DOHH2 (cell line): ENCODE data around the gene TOPBP1.

ENCODE experiments used
- H3F3A ChIP-seq: fragments of 200-600 bp; sonication (generic), shearing (Covaris generic); 2 replicates; pipeline ENCODE4 v1.6.0; 2016; ENCODE audit warnings: antibody characterized with exemption, mild to moderate bottlenecking; ENCODE audit not compliant: control insufficient read depth, insufficient read depth
- H3K27ac ChIP-seq: fragments of 200-600 bp; sonication (generic); 2 replicates; pipeline ENCODE4 v1.5.1; 2014; ENCODE audit warnings: low read depth, mild to moderate bottlenecking, low read length, moderate library complexity
- H3K27me3 ChIP-seq: fragments of 200-600 bp; sonication (generic); 2 replicates; pipeline ENCODE4 v1.6.1; 2014; ENCODE audit warnings: mild to moderate bottlenecking, low read length, mixed read lengths; ENCODE audit not compliant: control insufficient read depth
- H3K36me3 ChIP-seq: fragments of 200-600 bp; sonication (generic); 2 replicates; pipeline ENCODE4 v1.6.1; 2014; ENCODE audit warnings: mild to moderate bottlenecking, low read length, moderate library complexity, mixed read lengths; ENCODE audit not compliant: control insufficient read depth
- H3K4me1 ChIP-seq: fragments of 200-600 bp; sonication (generic); 2 replicates; pipeline ENCODE4 v1.6.1; 2014; ENCODE audit warnings: mild to moderate bottlenecking, low read length, mixed read lengths; ENCODE audit not compliant: control insufficient read depth
- H3K4me2 ChIP-seq: fragments of 200-600 bp; sonication (generic); 2 replicates; pipeline ENCODE4 v1.6.0; 2014; ENCODE audit warnings: mild to moderate bottlenecking, low read length, moderate library complexity
- H3K4me3 ChIP-seq: fragments of 200-600 bp; sonication (generic); 2 replicates; pipeline ENCODE4 v1.5.1; 2014; ENCODE audit warnings: mild to moderate bottlenecking, low read length, mixed read lengths
- H3K79me2 ChIP-seq: fragments of 200-600 bp; sonication (generic); 2 replicates; pipeline ENCODE4 v1.6.1; 2014; ENCODE audit warnings: mild to moderate bottlenecking, low read length, mixed read lengths; ENCODE audit not compliant: control insufficient read depth
- H3K9me2 ChIP-seq: fragments of 200-600 bp; sonication (generic); replicated peaks from 2 replicates; pipeline ENCODE4 v1.6.1; 2014; ENCODE audit warnings: mild to moderate bottlenecking, low read length, mixed read lengths; ENCODE audit not compliant: control insufficient read depth
- H3K9me3 ChIP-seq: fragments of 200-600 bp; sonication (generic); 2 replicates; pipeline ENCODE4 v1.6.1; 2014; ENCODE audit warnings: antibody characterized with exemption, low read length, mixed read lengths; ENCODE audit not compliant: control insufficient read depth, insufficient read depth
- H4K20me1 ChIP-seq: fragments of 200-600 bp; sonication (generic); 2 replicates; pipeline ENCODE4 v1.6.0; 2014; ENCODE audit warnings: low read depth, mild to moderate bottlenecking, antibody characterized with exemption, low read length, moderate library complexity; ENCODE audit not compliant: control insufficient read depth, insufficient read depth
- EZH2phosphoT487 ChIP-seq: fragments of 200-600 bp; sonication (generic); IDR thresholded peaks from 2 replicates; pipeline ENCODE4 v1.6.1; 2017; ENCODE audit warnings: borderline replicate concordance, mild to moderate bottlenecking, antibody characterized with exemption, low read length, moderate library complexity, mixed read lengths
- TF ChIP-seq, protein P1 (sequence below): fragments of 200-600 bp; sonication (generic); IDR thresholded peaks from one replicate; pipeline ENCODE4 v1.5.1; 2014; ENCODE audit warnings: antibody characterized with exemption, mild to moderate bottlenecking, low read depth, low read length; ENCODE audit not compliant: poor library complexity, severe bottlenecking

TOPBP1 gene

DNA sequence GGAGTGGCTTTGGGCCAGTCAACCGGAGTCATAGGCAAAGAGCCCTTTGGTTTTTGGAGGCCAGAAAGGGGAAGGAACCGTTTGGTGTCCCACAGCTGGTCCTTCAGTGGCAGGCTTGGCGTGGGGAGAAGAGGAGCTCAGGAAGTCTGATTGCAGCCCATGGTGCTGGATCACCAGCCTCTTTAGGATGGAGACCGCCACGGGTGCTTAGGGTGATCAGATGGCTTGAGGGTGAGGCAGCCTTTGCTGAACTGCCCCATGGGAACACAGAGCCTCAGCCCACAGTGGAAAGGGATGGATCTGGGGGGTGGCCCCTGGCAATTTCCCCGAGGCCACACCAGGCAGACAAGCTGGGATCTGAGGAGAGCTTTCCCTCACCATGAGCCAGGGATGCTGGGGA is 38.6 kb upstream of the TOPBP1 start:
- Histone ChIP-seq H4K20me1 (no peaks in the 10 kb centered on the region), H3K4me3 (no peak overlapping the region), H3K9me3 (no peaks in the 10 kb centered on the region), H3K4me2 (no peak overlapping the region), H3K4me1 (no peaks in the 10 kb centered on the region), H3K27ac (no peak overlapping the region), H3K27me3 (peaks cover 3% of the 10 kb centered on the region; the same call in 1 of the 2 replicates), H3K79me2 (no peaks in the 10 kb centered on the region), H3K36me3 (no peaks in the 10 kb centered on the region), H3F3A (no peaks in the 10 kb centered on the region), H3K9me2 (no peaks in the 10 kb centered on the region)
- TF ChIP-seq, protein P1, sequence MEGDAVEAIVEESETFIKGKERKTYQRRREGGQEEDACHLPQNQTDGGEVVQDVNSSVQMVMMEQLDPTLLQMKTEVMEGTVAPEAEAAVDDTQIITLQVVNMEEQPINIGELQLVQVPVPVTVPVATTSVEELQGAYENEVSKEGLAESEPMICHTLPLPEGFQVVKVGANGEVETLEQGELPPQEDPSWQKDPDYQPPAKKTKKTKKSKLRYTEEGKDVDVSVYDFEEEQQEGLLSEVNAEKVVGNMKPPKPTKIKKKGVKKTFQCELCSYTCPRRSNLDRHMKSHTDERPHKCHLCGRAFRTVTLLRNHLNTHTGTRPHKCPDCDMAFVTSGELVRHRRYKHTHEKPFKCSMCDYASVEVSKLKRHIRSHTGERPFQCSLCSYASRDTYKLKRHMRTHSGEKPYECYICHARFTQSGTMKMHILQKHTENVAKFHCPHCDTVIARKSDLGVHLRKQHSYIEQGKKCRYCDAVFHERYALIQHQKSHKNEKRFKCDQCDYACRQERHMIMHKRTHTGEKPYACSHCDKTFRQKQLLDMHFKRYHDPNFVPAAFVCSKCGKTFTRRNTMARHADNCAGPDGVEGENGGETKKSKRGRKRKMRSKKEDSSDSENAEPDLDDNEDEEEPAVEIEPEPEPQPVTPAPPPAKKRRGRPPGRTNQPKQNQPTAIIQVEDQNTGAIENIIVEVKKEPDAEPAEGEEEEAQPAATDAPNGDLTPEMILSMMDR = no peak
- no peak for TF ChIP-seq EZH2phosphoT487

DNA sequence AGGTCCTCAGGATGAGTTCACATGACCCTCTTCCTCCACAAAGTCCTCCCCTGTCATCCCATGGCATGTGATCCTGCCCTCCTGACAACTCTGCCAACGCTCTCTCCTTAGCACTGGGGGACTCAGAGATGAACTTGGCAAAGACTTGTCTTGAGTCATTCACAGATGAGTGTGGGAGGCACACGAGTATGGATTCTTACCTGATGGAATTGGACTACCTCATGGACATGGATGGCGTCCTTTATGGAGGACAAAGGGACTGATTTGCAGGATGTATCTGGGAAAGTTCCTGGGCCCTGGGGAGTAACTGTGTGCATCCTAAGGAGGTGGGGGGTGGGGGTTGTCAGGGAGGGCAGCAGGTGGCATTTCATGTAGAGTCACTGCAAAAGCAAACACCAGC is 38.2 kb upstream of the TOPBP1 start:
- Histone ChIP-seq H3K36me3 (no peaks in the 10 kb centered on the region), H3K9me2 (no peaks in the 10 kb centered on the region), H3K79me2 (no peaks in the 10 kb centered on the region), H3K4me2 (no peak overlapping the region), H3K4me1 (no peaks in the 10 kb centered on the region), H4K20me1 (no peaks in the 10 kb centered on the region), H3K27me3 (0 out of 2 replicates have a peak, but pooled peaks cover 2% of the 10 kb centered on the region), H3K4me3 (no peak overlapping the region), H3K9me3 (no peaks in the 10 kb centered on the region), H3F3A (no peaks in the 10 kb centered on the region), H3K27ac (no peak overlapping the region)
- no peak for TF ChIP-seq EZH2phosphoT487

DNA sequence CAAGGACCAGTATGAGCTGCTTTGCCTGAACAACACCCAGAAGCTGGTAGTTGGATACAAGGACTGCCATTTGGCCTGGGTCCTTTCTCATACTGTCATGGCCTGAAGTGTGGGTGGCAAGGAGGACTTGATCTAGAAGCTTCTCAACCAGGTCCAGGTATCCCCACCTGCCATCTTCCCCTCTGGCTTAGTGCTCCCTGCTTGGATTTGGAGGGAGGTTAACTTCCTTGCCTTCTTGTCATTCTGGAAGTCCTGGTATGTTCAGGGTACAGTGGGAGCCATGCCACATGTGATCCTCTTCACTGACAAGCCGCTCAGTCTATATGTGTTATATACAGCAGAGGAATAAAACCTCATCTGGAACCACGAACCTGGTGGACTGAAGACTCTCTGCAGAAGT is 37.7 kb upstream of the TOPBP1 start:
- TF ChIP-seq, protein P1 = no peak
- TF ChIP-seq EZH2phosphoT487 = no peak
- Histone ChIP-seq H3K9me2 (no peaks in the 10 kb centered on the region), H3K27me3 (0 out of 2 replicates have a peak, but pooled peaks cover 2% of the 10 kb centered on the region)

GRCh38 chr3:133697960-133698359 is 36.2 kb upstream of the TOPBP1 start:
- H3F3A ChIP-seq = no peaks in the 10 kb centered on the region
- H3K79me2 ChIP-seq = no peaks in the 10 kb centered on the region
- no peaks in the 10 kb centered on the region for H3K9me2 ChIP-seq
- H3K4me1 ChIP-seq = no peaks in the 10 kb centered on the region
- H3K36me3 ChIP-seq = no peaks in the 10 kb centered on the region
- H3K4me3 ChIP-seq = no peak overlapping the region
- no peaks in the 10 kb centered on the region for H3K9me3 ChIP-seq
- no peak overlapping the region for H3K27ac ChIP-seq
- H3K27me3 ChIP-seq = 0 out of 2 replicates have a peak, but pooled peaks cover 2% of the 10 kb centered on the region
- no peaks in the 10 kb centered on the region for H4K20me1 ChIP-seq
- no peak for TF ChIP-seq EZH2phosphoT487
- TF ChIP-seq, protein P1 = no peak
- H3K4me2 ChIP-seq = no peak overlapping the region

More for the DNA sequence above, 37.7 kb upstream of the TOPBP1 start:
- H3K4me3 ChIP-seq = no peak overlapping the region
- H3K4me1 ChIP-seq = no peaks in the 10 kb centered on the region
- no peaks in the 10 kb centered on the region for H3F3A ChIP-seq
- no peaks in the 10 kb centered on the region for H3K9me3 ChIP-seq
- H3K36me3 ChIP-seq = no peaks in the 10 kb centered on the region
- no peaks in the 10 kb centered on the region for H3K79me2 ChIP-seq
- no peak overlapping the region for H3K4me2 ChIP-seq
- no peak overlapping the region for H3K27ac ChIP-seq
- H4K20me1 ChIP-seq = no peaks in the 10 kb centered on the region
